ENCODE measurements around the gene HS6ST3.

The HS6ST3 gene

GRCh38 chr13:96279904-96280303 is 190.0 kb downstream of the HS6ST3 start:
- FAIRE-seq: no peak
- DNase-seq (ENCODE audit: extremely low spot score, insufficient read length, low read depth): no peak

- DNase-seq (ENCODE audit: extremely low spot score, insufficient read length, low read depth): no peak
- FAIRE-seq: no peak
These were observed 195.1 kb downstream of the HS6ST3 start for GRCh38 chr13:96284971-96285370.

- no peak for FAIRE-seq
- no peak for DNase-seq (ENCODE audit: extremely low spot score, insufficient read length, low read depth)
These were observed 195.8 kb downstream of the HS6ST3 start for GRCh38 chr13:96285729-96286128.

DNA sequence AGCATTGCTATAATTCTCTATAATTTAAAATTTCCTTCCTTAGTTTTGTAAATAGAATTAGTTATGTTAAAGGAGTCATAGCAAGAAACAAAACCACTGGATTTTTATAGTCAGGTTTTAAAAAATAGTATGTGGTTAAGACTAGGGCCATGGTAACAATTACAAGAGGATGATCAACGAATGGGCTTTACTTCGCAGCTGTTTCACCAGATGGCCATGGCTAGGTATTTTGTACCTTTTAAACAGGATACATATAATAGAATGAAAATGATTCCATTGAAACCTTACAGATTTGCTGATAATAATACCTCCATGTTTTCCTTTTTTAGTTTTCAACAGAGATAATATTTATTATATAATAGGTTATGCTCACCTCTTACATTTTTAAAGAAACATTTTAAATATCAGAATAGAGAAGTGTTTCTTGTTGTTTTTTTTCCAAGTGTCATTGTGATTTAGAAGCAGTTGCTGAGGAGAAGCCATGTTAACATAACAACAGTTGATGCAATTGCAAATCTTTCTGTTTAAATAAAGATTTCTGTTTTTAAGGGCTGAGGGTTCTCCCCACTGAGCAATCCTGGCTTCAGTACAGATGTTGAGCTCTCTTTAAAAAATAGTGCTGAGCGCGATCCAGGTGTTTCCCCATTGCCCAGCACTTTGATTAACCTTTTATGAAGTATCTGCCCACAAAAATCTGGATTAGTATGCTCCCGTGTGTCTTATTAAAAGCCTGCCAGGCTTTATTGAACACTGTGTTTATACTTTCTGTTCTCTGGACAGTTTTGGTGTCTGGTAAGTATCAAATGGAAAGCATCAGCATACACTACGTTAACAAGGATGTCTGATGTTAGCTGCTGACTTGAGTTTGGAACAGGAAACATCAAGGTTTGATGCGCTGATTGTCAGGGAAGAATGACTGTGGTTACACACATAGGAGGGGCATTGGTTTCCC is 205.3 kb downstream of the HS6ST3 start:
- no peak for FAIRE-seq
- no peak for DNase-seq (ENCODE audit: extremely low spot score, insufficient read length, low read depth)

GRCh38 chr13:96297360-96297759 is 207.5 kb downstream of the HS6ST3 start:
- DNase-seq (ENCODE audit: extremely low spot score, insufficient read length, low read depth) (no peak), FAIRE-seq (no peak)

DNA sequence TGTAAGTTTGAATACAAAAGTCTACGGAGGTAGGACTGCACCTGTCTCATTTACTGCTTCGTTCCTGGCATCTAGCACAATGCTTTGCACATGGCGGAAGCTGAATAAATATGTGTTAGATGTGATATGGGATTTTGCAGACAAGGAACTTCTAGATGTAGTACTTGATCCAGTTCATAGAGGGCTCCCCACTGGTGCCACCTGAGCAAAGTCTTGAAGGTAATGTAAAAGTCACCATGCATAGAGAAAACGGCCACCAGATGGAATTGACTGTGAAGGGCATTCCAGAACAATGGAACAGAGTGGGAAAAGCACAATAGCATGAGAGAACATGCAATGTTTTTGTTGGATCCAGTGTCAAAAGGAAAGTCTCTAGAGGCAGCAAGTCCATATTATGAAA is 209.3 kb downstream of the HS6ST3 start:
- DNase-seq (ENCODE audit: extremely low spot score, insufficient read length, low read depth) (no peak), FAIRE-seq (no peak)

DNA sequence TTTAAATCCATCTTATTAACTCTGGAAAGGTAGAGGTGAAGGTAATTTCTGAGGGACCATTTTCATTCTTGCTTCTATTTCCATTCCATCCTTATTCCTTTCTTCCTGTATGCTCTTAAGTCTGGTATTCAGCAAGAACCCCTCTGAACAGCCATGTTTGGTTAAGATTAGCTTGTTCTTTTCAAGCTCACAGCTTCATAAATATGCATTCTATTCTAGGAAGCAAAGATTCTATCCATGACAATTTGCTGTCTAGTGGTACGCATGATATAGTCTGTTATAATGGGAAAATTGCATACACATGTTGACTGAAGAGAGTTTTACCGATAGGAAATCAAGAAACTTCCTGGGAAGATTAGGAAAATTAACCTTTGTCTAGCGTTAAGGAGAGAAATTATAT is 218.7 kb downstream of the HS6ST3 start:
- FAIRE-seq: no peak
- no peak for DNase-seq (ENCODE audit: extremely low spot score, insufficient read length, low read depth)

DNA sequence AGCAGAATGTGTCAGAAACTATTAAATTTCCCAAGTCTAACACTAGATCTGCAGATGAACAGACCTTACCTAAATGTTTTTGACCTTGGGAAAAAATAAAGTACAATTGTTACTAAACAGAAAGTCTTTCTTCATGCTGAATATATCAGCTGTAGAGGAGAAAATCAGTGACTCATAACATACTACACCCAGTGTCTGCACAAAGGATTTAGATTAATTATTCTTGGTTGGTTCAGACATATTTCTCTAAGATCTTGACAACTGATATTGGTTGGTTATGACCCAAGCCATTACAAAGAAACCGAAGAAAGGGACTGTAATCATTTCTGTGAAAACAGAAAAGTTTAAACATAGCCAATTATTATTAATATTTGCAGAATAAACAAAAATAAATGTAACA is 225.1 kb downstream of the HS6ST3 start:
- FAIRE-seq (no peak), DNase-seq (ENCODE audit: extremely low spot score, insufficient read length, low read depth) (no peak)

GRCh38 chr13:96338030-96338429 is 248.1 kb downstream of the HS6ST3 start:
- DNase-seq (ENCODE audit: extremely low spot score, insufficient read length, low read depth): no peak
- FAIRE-seq: no peak

DNA sequence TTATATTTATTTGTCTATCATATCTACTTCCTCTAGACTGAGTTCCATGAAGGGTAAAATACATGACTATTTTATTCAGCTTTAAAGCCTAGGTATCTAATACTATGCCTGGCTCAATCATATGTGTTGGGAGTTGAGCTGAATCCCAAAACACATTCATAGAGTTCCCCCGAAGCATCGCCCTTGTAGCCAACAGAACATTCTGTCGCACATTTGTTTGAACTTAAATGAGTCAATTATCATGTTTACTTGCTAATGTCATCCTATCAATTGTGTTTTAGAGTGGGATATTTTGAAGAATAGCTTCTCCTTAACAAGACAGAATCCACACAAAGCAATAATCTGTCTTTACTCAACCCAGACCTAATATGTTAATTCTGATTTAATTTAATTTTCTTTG is 252.4 kb downstream of the HS6ST3 start:
- no peak for FAIRE-seq

DNA sequence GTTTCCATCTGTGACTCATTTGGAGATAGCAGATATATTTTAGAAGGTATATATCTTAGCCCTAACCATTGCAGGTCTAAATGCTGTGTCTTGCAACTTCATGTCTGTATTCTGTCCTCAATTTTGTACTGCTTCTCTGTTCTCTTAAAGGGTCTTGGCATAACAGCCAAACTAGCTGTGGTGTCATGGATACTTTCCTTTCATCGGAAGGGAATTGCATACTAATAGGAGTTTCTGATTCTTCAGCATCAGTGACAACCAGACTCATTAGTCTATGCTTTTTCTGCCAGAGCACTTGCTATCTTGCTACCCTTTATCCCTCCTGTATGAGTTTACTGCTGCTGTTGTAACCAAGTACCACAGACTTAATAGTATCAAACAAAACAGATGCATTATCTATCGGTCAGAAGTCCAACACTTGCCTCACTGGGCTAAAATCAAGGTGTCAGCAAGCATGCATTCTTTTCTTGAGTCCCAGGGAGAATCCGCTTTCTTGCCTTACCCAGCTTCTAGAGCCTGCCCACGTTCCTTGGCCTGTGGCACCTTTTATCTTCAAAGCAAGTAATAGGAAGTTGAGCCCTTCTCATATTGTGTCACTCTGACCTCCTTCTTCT is 253.1 kb downstream of the HS6ST3 start:
- DNase-seq (ENCODE audit: extremely low spot score, insufficient read length, low read depth): no peak
- no peak for FAIRE-seq

More for the DNA sequence above, 252.4 kb downstream of the HS6ST3 start:
- no peak for DNase-seq (ENCODE audit: extremely low spot score, insufficient read length, low read depth)

- no peak for DNase-seq (ENCODE audit: extremely low spot score, insufficient read length, low read depth)
- no peak for FAIRE-seq
These were observed 257.0 kb downstream of the HS6ST3 start for GRCh38 chr13:96346921-96347320.

DNA sequence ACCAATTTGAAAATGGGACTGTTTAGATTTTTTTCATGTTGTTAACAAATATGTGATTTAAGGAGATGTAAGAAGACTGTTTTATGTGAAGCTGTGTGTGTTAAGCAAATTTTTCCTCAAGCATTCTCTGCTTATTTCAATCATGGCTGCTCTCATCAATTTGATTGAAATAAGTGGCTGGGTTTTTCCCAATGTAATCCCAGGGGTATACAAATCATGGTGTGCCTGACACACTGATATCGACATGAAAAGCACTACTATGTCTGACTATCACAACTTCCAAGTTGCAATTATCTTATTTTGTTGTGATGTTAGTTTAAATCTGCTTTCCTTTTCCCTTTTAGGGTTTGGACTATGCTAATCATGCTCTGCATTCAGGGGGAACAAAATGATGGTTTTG is 283.7 kb downstream of the HS6ST3 start:
- no peak for DNase-seq (ENCODE audit: extremely low spot score, insufficient read length, low read depth)
- no peak for FAIRE-seq

GRCh38 chr13:96377835-96378234 is 287.9 kb downstream of the HS6ST3 start:
- DNase-seq (ENCODE audit: extremely low spot score, insufficient read length, low read depth): no peak
- no peak for FAIRE-seq

DNA sequence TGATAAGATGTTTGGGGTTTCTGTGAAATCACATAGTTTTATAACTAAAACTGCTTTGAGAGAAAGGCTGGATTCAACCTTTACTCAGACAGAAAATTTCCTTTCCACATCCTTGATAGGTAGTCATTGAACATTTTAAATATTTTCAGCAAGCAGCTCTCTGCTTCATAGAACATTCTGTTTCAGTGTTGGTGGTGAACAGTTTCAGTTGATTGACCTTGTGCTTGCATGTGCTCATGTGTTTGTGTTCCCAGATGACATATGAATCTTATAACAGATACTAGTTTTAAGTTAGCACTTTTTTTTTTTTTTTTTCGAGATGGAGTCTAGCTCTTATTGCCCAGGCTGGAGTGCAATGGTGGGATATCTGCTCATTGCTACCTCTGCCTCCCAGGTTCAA is 290.1 kb downstream of the HS6ST3 start:
- FAIRE-seq (no peak), DNase-seq (ENCODE audit: extremely low spot score, insufficient read length, low read depth) (no peak)

DNA sequence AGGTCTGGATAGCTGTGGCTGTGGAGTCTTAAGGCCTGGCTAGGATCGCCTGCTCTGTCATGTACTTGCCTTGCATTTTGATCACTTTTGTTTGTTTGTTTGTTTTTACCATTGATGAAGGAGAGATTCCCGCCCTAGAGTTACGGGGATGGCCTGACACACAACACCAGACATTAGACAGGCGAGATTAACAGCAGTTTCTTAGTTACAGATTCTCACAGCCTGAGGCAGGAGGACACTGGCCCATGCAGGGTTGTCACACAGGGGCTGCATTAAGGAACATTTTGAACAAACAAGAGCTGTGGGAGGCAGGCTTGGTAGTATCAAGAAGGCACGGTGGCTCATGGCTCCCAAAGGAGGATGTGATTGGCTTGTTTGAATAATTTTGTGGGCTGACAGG is 291.8 kb downstream of the HS6ST3 start:
- no peak for DNase-seq (ENCODE audit: extremely low spot score, insufficient read length, low read depth)
- FAIRE-seq: no peak

DNA sequence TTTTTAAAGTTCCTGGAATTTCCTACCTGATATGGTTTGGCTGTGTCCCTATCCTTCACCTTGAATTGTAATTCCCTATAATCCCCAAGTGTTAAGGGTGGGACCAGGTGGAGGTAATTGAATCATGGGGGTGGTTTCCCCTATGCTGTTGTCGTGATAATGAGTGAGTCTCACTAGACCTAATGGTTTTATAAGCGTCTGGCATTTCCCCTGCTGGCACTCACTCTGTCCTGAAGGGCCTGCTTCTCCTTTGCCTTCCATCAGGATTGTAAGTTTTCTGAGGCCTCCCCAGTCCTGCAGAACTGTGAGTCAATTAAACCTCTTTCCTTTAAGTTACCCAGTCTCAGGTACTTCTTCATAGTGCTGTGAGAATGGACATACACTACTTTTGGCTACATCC is 298.7 kb downstream of the HS6ST3 start:
- FAIRE-seq (no peak), DNase-seq (ENCODE audit: extremely low spot score, insufficient read length, low read depth) (no peak)

GRCh38 chr13:96391606-96392005 is 301.7 kb downstream of the HS6ST3 start:
- DNase-seq (ENCODE audit: extremely low spot score, insufficient read length, low read depth) (no peak), FAIRE-seq (no peak)

GRCh38 chr13:96397807-96398206 is 307.9 kb downstream of the HS6ST3 start:
- FAIRE-seq: no peak

GRCh38 chr13:96398486-96398885 is 308.6 kb downstream of the HS6ST3 start:
- FAIRE-seq (no peak), DNase-seq (ENCODE audit: extremely low spot score, insufficient read length, low read depth) (no peak)

More at GRCh38 chr13:96397807-96398206, 307.9 kb downstream of the HS6ST3 start:
- DNase-seq (ENCODE audit: extremely low spot score, insufficient read length, low read depth): no peak

- DNase-seq (ENCODE audit: extremely low spot score, insufficient read length, low read depth) (no peak), FAIRE-seq (no peak)
These were observed 313.3 kb downstream of the HS6ST3 start for GRCh38 chr13:96403241-96403640.

Measured in GM18507 (cell line).